ENCODE results near the gene CCIN. TPM values are rescaled to one million over a fixed set of nuclear protein-coding genes. Genes with fewer than 3 reads are reported as not detected.

The CCIN gene
- total RNA-seq, 1 donor from 2014 or later = 1.9 TPM

DNA sequence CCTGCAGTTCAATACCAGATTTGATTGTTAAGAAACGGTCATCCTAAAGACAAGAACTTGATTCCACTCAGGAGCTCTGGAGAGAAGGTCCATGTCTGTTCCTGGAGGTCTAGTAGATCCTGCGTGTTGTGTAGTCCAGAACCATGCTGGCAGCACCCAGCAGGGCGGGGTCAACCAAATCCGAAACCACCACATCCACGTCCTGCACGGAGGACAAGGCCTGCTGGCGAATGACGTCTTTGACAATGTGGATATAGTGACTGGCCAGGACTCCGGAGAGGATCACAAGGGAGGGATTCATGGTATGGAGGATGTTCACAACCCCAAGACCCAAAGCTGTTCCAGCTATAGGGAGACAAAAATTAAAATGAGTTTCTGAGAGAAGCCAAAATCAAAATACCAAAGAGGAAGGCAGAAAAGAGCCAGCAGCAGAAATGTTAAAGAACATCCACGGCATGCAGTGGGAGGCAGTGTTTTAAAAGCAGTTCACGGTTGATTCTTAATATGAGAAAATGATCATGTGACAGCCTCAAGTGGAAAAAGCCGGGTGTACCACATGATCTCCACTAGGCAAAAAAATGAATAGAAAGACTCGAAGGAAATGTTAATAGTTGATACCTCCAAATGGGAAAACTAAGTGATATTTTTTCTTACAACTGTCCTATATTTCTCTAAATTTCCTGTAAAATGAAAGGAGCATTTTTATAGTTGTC is 48.2 kb downstream of the CCIN start:
- H3K27me3 ChIP-seq (ENCODE audit: insufficient read depth, low read length) = no peaks in the 10 kb centered on the region
- no peaks in the 10 kb centered on the region for H3K27me3 Mint-ChIP-seq (ENCODE audit: low read depth, unreplicated experiment)
- peaks cover 22% of the 10 kb centered on the region for H3K4me1 Mint-ChIP-seq (ENCODE audit: low read depth, unreplicated experiment)
- no peaks in the 10 kb centered on the region for H3K4me1 ChIP-seq (ENCODE audit: insufficient read depth, low read length)
- no peak for TF ChIP-seq EZH2 (IDR thresholded peaks at IDR 0.05; ENCODE audit: insufficient read depth, low read length)
- TF ChIP-seq, protein P1, sequence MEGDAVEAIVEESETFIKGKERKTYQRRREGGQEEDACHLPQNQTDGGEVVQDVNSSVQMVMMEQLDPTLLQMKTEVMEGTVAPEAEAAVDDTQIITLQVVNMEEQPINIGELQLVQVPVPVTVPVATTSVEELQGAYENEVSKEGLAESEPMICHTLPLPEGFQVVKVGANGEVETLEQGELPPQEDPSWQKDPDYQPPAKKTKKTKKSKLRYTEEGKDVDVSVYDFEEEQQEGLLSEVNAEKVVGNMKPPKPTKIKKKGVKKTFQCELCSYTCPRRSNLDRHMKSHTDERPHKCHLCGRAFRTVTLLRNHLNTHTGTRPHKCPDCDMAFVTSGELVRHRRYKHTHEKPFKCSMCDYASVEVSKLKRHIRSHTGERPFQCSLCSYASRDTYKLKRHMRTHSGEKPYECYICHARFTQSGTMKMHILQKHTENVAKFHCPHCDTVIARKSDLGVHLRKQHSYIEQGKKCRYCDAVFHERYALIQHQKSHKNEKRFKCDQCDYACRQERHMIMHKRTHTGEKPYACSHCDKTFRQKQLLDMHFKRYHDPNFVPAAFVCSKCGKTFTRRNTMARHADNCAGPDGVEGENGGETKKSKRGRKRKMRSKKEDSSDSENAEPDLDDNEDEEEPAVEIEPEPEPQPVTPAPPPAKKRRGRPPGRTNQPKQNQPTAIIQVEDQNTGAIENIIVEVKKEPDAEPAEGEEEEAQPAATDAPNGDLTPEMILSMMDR (IDR thresholded peaks at IDR 0.05; ENCODE audit: insufficient read depth, low read depth, low read length) = no peak
- H2AFZ ChIP-seq (ENCODE audit: low read depth, low read length) = no peak overlapping the region
- H3K27ac Mint-ChIP-seq (ENCODE audit: unreplicated experiment) = peak overlapping the region; percentile 43
- no peak overlapping the region for H3K27ac ChIP-seq (ENCODE audit: low read depth, low read length)
- H3K9me3 Mint-ChIP-seq (ENCODE audit: unreplicated experiment) = peaks cover 5% of the 10 kb centered on the region
- FAIRE-seq (no peak), DNase-seq (ENCODE audit: low read depth) (no peak)
- H4K20me1 ChIP-seq (ENCODE audit: insufficient read depth, low read length) = peaks cover 62% of the 10 kb centered on the region
- H3K36me3 ChIP-seq (ENCODE audit: insufficient read depth, low read length) = peaks cover 36% of the 10 kb centered on the region
- H3K9me3 ChIP-seq (ENCODE audit: insufficient read depth, low read depth, low read length) = no peaks in the 10 kb centered on the region
- peaks cover 29% of the 10 kb centered on the region for H3K36me3 Mint-ChIP-seq (ENCODE audit: low read depth, unreplicated experiment)
- no peak overlapping the region for H3K4me2 ChIP-seq (ENCODE audit: low read length)
- H3K79me2 ChIP-seq (ENCODE audit: insufficient read depth, low read length) = peaks cover 28% of the 10 kb centered on the region
- H3K9ac ChIP-seq (ENCODE audit: low read length) = no peak overlapping the region
- no peak overlapping the region for H3K4me3 Mint-ChIP-seq (ENCODE audit: unreplicated experiment)
- H3K4me3 ChIP-seq (ENCODE audit: insufficient read depth, low read depth, low read length) = no peak overlapping the region

DNA sequence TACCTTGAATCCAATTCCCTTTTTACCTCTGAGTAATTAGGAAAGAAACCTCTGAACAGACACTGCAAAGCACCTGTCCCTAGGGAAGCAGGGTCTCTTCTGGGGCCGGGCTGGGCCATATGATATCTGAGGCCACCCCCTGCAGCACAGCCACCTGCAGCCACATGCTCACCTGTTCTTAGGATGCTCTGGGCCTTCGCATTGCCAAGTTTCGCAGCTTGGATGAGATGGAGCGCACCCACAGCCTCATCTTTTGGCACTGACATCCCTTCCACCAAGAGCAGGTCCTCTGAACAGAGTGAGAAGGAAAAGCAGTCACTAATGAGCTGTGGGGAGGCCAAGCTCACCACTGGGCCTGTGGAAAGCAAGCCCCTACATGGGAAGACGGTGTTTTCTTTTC is 48.8 kb downstream of the CCIN start:
- peaks cover 37% of the 10 kb centered on the region for H3K36me3 ChIP-seq (ENCODE audit: insufficient read depth, low read length)

More for the DNA sequence above, 48.8 kb downstream of the CCIN start:
- Mint-ChIP-seq H3K36me3 (ENCODE audit: low read depth, unreplicated experiment) (peaks cover 31% of the 10 kb centered on the region), H3K9me3 (ENCODE audit: unreplicated experiment) (peaks cover 11% of the 10 kb centered on the region), H3K4me1 (ENCODE audit: low read depth, unreplicated experiment) (peaks cover 22% of the 10 kb centered on the region), H3K27ac (ENCODE audit: unreplicated experiment) (no peak overlapping the region), H3K4me3 (ENCODE audit: unreplicated experiment) (no peak overlapping the region), H3K27me3 (ENCODE audit: low read depth, unreplicated experiment) (no peaks in the 10 kb centered on the region)
- Histone ChIP-seq H3K4me1 (ENCODE audit: insufficient read depth, low read length) (no peaks in the 10 kb centered on the region), H3K4me3 (ENCODE audit: insufficient read depth, low read depth, low read length) (no peak overlapping the region), H3K27ac (ENCODE audit: low read depth, low read length) (no peak overlapping the region), H3K4me2 (ENCODE audit: low read length) (no peak overlapping the region), H2AFZ (ENCODE audit: low read depth, low read length) (no peak overlapping the region), H4K20me1 (ENCODE audit: insufficient read depth, low read length) (peaks cover 56% of the 10 kb centered on the region), H3K79me2 (ENCODE audit: insufficient read depth, low read length) (peaks cover 25% of the 10 kb centered on the region), H3K27me3 (ENCODE audit: insufficient read depth, low read length) (no peaks in the 10 kb centered on the region), H3K9me3 (ENCODE audit: insufficient read depth, low read depth, low read length) (no peaks in the 10 kb centered on the region), H3K9ac (ENCODE audit: low read length) (no peak overlapping the region)
- FAIRE-seq (no peak), DNase-seq (ENCODE audit: low read depth) (no peak)
- no peak for TF ChIP-seq EZH2 (IDR thresholded peaks at IDR 0.05; ENCODE audit: insufficient read depth, low read length)
- TF ChIP-seq, protein P1 (IDR thresholded peaks at IDR 0.05; ENCODE audit: insufficient read depth, low read depth, low read length) = no peak

Data from astrocyte (in vitro differentiated cells and primary cell).